Measurements from ENCODE around the gene SPSB1.

Gene SPSB1

GRCh38 chr1:9262096-9262986, 30.4 kb upstream of the SPSB1 start:
- Histone ChIP-seq H3K4me3 (ENCODE audit: low read depth, low read length) (no peak overlapping the region), H3K9me3 (no peaks in the 10 kb centered on the region), H3K36me3 (no peaks in the 10 kb centered on the region), H3K27me3 (no peaks in the 10 kb centered on the region), H3K4me1 (no peaks in the 10 kb centered on the region)
- TF ChIP-seq CTCF (IDR thresholded peaks at IDR 0.05; ENCODE audit: low read depth, low read length) = no peak
- no peak for DNase-seq

- no peak overlapping the region for H3K4me3 ChIP-seq (ENCODE audit: low read depth, low read length)
- no peak for DNase-seq
- H3K9me3 ChIP-seq = no peaks in the 10 kb centered on the region
- H3K4me1 ChIP-seq = no peaks in the 10 kb centered on the region
- TF ChIP-seq CTCF (IDR thresholded peaks at IDR 0.05; ENCODE audit: low read depth, low read length) = no peak
- no peaks in the 10 kb centered on the region for H3K27me3 ChIP-seq
- no peaks in the 10 kb centered on the region for H3K36me3 ChIP-seq
Observed at GRCh38 chr1:9263276-9263855, 29.3 kb upstream of the SPSB1 start.

- no peak for DNase-seq
- no peaks in the 10 kb centered on the region for H3K9me3 ChIP-seq
Observed at GRCh38 chr1:9263984-9264872, 28.5 kb upstream of the SPSB1 start.

GRCh38 chr1:9265037-9265436, 27.7 kb upstream of the SPSB1 start:
- no peaks in the 10 kb centered on the region for H3K4me1 ChIP-seq
- no peak overlapping the region for H3K4me3 ChIP-seq (ENCODE audit: low read depth, low read length)
- H3K9me3 ChIP-seq = no peaks in the 10 kb centered on the region
- DNase-seq = no peak
- H3K27me3 ChIP-seq = no peaks in the 10 kb centered on the region
- TF ChIP-seq CTCF (IDR thresholded peaks at IDR 0.05; ENCODE audit: low read depth, low read length) = no peak
- no peaks in the 10 kb centered on the region for H3K36me3 ChIP-seq

More at GRCh38 chr1:9263984-9264872, 28.5 kb upstream of the SPSB1 start:
- TF ChIP-seq CTCF (IDR thresholded peaks at IDR 0.05; ENCODE audit: low read depth, low read length) = no peak
- Histone ChIP-seq H3K27me3 (no peaks in the 10 kb centered on the region), H3K4me1 (no peaks in the 10 kb centered on the region), H3K4me3 (ENCODE audit: low read depth, low read length) (no peak overlapping the region), H3K36me3 (no peaks in the 10 kb centered on the region)

- H3K4me1 ChIP-seq = no peaks in the 10 kb centered on the region
- DNase-seq = no peak
- no peaks in the 10 kb centered on the region for H3K36me3 ChIP-seq
- H3K9me3 ChIP-seq = no peaks in the 10 kb centered on the region
- H3K4me3 ChIP-seq (ENCODE audit: low read depth, low read length) = no peak overlapping the region
- TF ChIP-seq CTCF (IDR thresholded peaks at IDR 0.05; ENCODE audit: low read depth, low read length) = no peak
- H3K27me3 ChIP-seq = no peaks in the 10 kb centered on the region
Observed at GRCh38 chr1:9265968-9266367, 26.7 kb upstream of the SPSB1 start.
